Renal pelvis (tissue), 4 donors: Measurements from ENCODE around the gene COPS4. TPM values are rescaled to one million over a fixed set of nuclear protein-coding genes. Genes with fewer than 3 reads are reported as not detected.
A peak's percentile ranks its signal among the peaks of the same experiment; 100 is the strongest.
"Not testable (repeated sequence)": the region's sequence is repeated elsewhere in the genome, so short reads cannot be mapped to it uniquely, and the experiment has no call there.

Experiments used
- DNase-seq: peaks from one replicate; pipeline ENCODE4 v3.0.0-alpha.2; 2013
- polyA plus RNA-seq, 3 donors: library from polyadenylated mRNA; unstranded; fragments of 120-200 nt; gene quantifications; one replicate each; pipeline ENCODE4 v1.2.1, GENCODE V29; 2013; ENCODE audit not compliant: insufficient read length in 3 of 3

Gene COPS4
- polyA plus RNA-seq, 3 donors = 71.6 to 80.7 (median 75.2) TPM

- DNase-seq = no peak
These were observed 21.5 kb upstream of the COPS4 start for GRCh38 chr4:83013420-83013867.

- DNase-seq = no peak
These were observed 21.1 kb upstream of the COPS4 start for GRCh38 chr4:83013902-83014301.

- DNase-seq = no peak
These were observed 15.0 kb upstream of the COPS4 start for GRCh38 chr4:83019794-83020494.

- DNase-seq = no peak
These were observed 12.1 kb upstream of the COPS4 start for GRCh38 chr4:83022724-83023450.

- not testable (repeated sequence) for DNase-seq
These were observed 11.4 kb upstream of the COPS4 start for GRCh38 chr4:83023599-83023998.

- no peak for DNase-seq
These were observed 10.8 kb upstream of the COPS4 start for GRCh38 chr4:83024233-83024632.

- DNase-seq = no peak
These were observed 9.4 kb upstream of the COPS4 start for GRCh38 chr4:83025563-83025962.

- no peak for DNase-seq
These were observed 6.0 kb upstream of the COPS4 start for GRCh38 chr4:83028976-83029375.

GRCh38 chr4:83029688-83030087, 5.3 kb upstream of the COPS4 start:
- no peak for DNase-seq

- no peak for DNase-seq
These were observed 2.1 kb downstream of the COPS4 start for GRCh38 chr4:83036991-83037665.

GRCh38 chr4:83040269-83040668, 5.3 kb downstream of the COPS4 start:
- no peak for DNase-seq

GRCh38 chr4:83043157-83043556, 8.2 kb downstream of the COPS4 start:
- not testable (repeated sequence) for DNase-seq

- no peak for DNase-seq
These were observed 8.9 kb downstream of the COPS4 start for GRCh38 chr4:83043801-83044407.

- DNase-seq = no peak
These were observed 11.9 kb downstream of the COPS4 start for GRCh38 chr4:83046693-83047473.

GRCh38 chr4:83048781-83049180, 13.8 kb downstream of the COPS4 start:
- not testable (repeated sequence) for DNase-seq

- DNase-seq = no peak
These were observed 19.9 kb downstream of the COPS4 start for GRCh38 chr4:83054928-83055327.

- no peak for DNase-seq
These were observed 27.8 kb downstream of the COPS4 start for GRCh38 chr4:83062739-83063138.

- DNase-seq = no peak
These were observed 30.3 kb downstream of the COPS4 start for GRCh38 chr4:83065266-83065665.

GRCh38 chr4:83067058-83067639, 32.2 kb downstream of the COPS4 start:
- DNase-seq = no peak

- no peak for DNase-seq
These were observed 36.1 kb downstream of the COPS4 start for GRCh38 chr4:83071116-83071515.

GRCh38 chr4:83074086-83074704, 39.2 kb downstream of the COPS4 start:
- DNase-seq = peak; percentile 50
